ENCODE results near the gene RASGEF1C. TPM values are rescaled to one million over a fixed set of nuclear protein-coding genes. Genes with fewer than 3 reads are reported as not detected.

RASGEF1C gene
- total RNA-seq, 1 donor from 2014 or later = 0.26 TPM

GRCh38 chr5:180081481-180081880 is 127.5 kb downstream of the RASGEF1C start:
- TF ChIP-seq CTCF (IDR thresholded peaks at IDR 0.05) (no peak), EZH2 (IDR thresholded peaks at IDR 0.05) (no peak), EZH2phosphoT487 (IDR thresholded peaks at IDR 0.05) (no peak)
- H3K36me3 Mint-ChIP-seq = peaks cover 6% of the 10 kb centered on the region
- Histone ChIP-seq H3K4me1 (peaks cover 44% of the 10 kb centered on the region), H3K27ac (peak overlapping the region; percentile 99), H3K4me2 (no peak overlapping the region), H3K36me3 (no peaks in the 10 kb centered on the region), H3K9me3 (ENCODE audit: low read depth) (no peaks in the 10 kb centered on the region), H3K9ac (no peak overlapping the region), H3K4me3 (no peak overlapping the region), H4K20me1 (ENCODE audit: low read depth) (no peaks in the 10 kb centered on the region), H3K27me3 (no peaks in the 10 kb centered on the region), H3F3A (ENCODE audit: low read depth) (peaks cover 49% of the 10 kb centered on the region), H2AFZ (replicated peaks) (no peak overlapping the region), H3K79me2 (ENCODE audit: low read depth) (no peaks in the 10 kb centered on the region)
- peaks cover 46% of the 10 kb centered on the region for H3K4me1 Mint-ChIP-seq
- no peak overlapping the region for H3K4me3 Mint-ChIP-seq
- peaks cover 33% of the 10 kb centered on the region for H3K9me3 Mint-ChIP-seq
- H3K27me3 Mint-ChIP-seq (ENCODE audit: insufficient read depth, low read depth) = peaks cover 14% of the 10 kb centered on the region
- no peak for DNase-seq (ENCODE audit: low spot score)
- peak overlapping the region; percentile 100 for H3K27ac Mint-ChIP-seq

GRCh38 chr5:180080486-180081280 is 128.3 kb downstream of the RASGEF1C start:
- H4K20me1 ChIP-seq (ENCODE audit: low read depth) = no peaks in the 10 kb centered on the region
- Mint-ChIP-seq H3K36me3 (peaks cover 6% of the 10 kb centered on the region), H3K27ac (peak overlapping the region; percentile 33), H3K9me3 (peaks cover 31% of the 10 kb centered on the region), H3K27me3 (ENCODE audit: insufficient read depth, low read depth) (peaks cover 14% of the 10 kb centered on the region), H3K4me1 (peaks cover 42% of the 10 kb centered on the region), H3K4me3 (no peak overlapping the region)
- no peak for DNase-seq (ENCODE audit: low spot score)
- H3K4me1 ChIP-seq = peaks cover 45% of the 10 kb centered on the region
- H3K9me3 ChIP-seq (ENCODE audit: low read depth) = no peaks in the 10 kb centered on the region
- H3K27me3 ChIP-seq = no peaks in the 10 kb centered on the region
- no peak overlapping the region for H2AFZ ChIP-seq (replicated peaks)
- no peak overlapping the region for H3K27ac ChIP-seq
- no peak overlapping the region for H3K4me3 ChIP-seq
- TF ChIP-seq EZH2phosphoT487 (IDR thresholded peaks at IDR 0.05) (no peak), CTCF (IDR thresholded peaks at IDR 0.05) (no peak), EZH2 (IDR thresholded peaks at IDR 0.05) (no peak)
- no peaks in the 10 kb centered on the region for H3K79me2 ChIP-seq (ENCODE audit: low read depth)
- H3K36me3 ChIP-seq = no peaks in the 10 kb centered on the region
- H3F3A ChIP-seq (ENCODE audit: low read depth) = peaks cover 49% of the 10 kb centered on the region
- H3K9ac ChIP-seq = no peak overlapping the region
- H3K4me2 ChIP-seq = no peak overlapping the region

GRCh38 chr5:180079702-180080466 is 129.1 kb downstream of the RASGEF1C start:
- H2AFZ ChIP-seq (replicated peaks) = no peak overlapping the region

More at GRCh38 chr5:180079702-180080466, 129.1 kb downstream of the RASGEF1C start:
- Mint-ChIP-seq H3K4me1 (peaks cover 43% of the 10 kb centered on the region), H3K4me3 (no peak overlapping the region), H3K27ac (peak overlapping the region; percentile 33), H3K9me3 (peaks cover 30% of the 10 kb centered on the region), H3K27me3 (ENCODE audit: insufficient read depth, low read depth) (peaks cover 14% of the 10 kb centered on the region), H3K36me3 (peaks cover 6% of the 10 kb centered on the region)
- H3K27me3 ChIP-seq = no peaks in the 10 kb centered on the region
- DNase-seq (ENCODE audit: low spot score) = no peak
- H3K4me3 ChIP-seq = no peak overlapping the region
- H3K4me2 ChIP-seq = no peak overlapping the region
- no peak for TF ChIP-seq CTCF (IDR thresholded peaks at IDR 0.05)
- TF ChIP-seq EZH2 (IDR thresholded peaks at IDR 0.05) = no peak
- no peak for TF ChIP-seq EZH2phosphoT487 (IDR thresholded peaks at IDR 0.05)
- H3K36me3 ChIP-seq = no peaks in the 10 kb centered on the region
- no peak overlapping the region for H3K27ac ChIP-seq
- H3K9ac ChIP-seq = no peak overlapping the region
- no peaks in the 10 kb centered on the region for H3K9me3 ChIP-seq (ENCODE audit: low read depth)
- H3K4me1 ChIP-seq = peaks cover 42% of the 10 kb centered on the region
- no peaks in the 10 kb centered on the region for H3K79me2 ChIP-seq (ENCODE audit: low read depth)
- H3F3A ChIP-seq (ENCODE audit: low read depth) = peaks cover 49% of the 10 kb centered on the region
- H4K20me1 ChIP-seq (ENCODE audit: low read depth) = no peaks in the 10 kb centered on the region
